HepG2 (cell line): ENCODE data around the gene MBL2. TPM values are rescaled to one million over a fixed set of nuclear protein-coding genes. Genes with fewer than 3 reads are reported as not detected.

ENCODE experiments used
- CBFB ChIP-seq: sonication (generic); formaldehyde crosslinking; IDR thresholded peaks from 2 replicates; pipeline ENCODE4 v1.4.0; 2020; ENCODE audit warnings: missing genetic modification reagents
- KLF16 ChIP-seq, 2 experiments: sonication (generic) in 1 of 2; formaldehyde crosslinking in 1 of 2; IDR thresholded peaks; 2 replicates each; pipeline versions ENCODE4 v1.6.1 to v1.8.0; 2016 to 2023; ENCODE audit warnings: missing genetic modification reagents in 2 of 2, missing compliant biosample characterization in 1 of 2
- NR1H2 ChIP-seq: sonication (generic); formaldehyde crosslinking; IDR thresholded peaks from 2 replicates; pipeline ENCODE4 v1.8.1; 2022; ENCODE audit warnings: low read depth, missing genetic modification reagents, borderline replicate concordance
- SUZ12 ChIP-seq: fragments of 150-350 bp; IDR thresholded peaks from 2 replicates; pipeline ENCODE4 v1.6.1; 2014; ENCODE audit warnings: low read depth, low read length
- ZBTB38 ChIP-seq: sonication (generic); formaldehyde crosslinking; IDR thresholded peaks from 2 replicates; pipeline ENCODE4 v1.5.1; 2020; ENCODE audit warnings: mild to moderate bottlenecking, missing genetic modification reagents
- ZFP62 ChIP-seq: sonication (generic); formaldehyde crosslinking; IDR thresholded peaks from 2 replicates; pipeline ENCODE4 v1.4.0; 2020; ENCODE audit warnings: missing genetic modification reagents
- ZNF224 ChIP-seq: sonication (generic); formaldehyde crosslinking; IDR thresholded peaks from 2 replicates; pipeline ENCODE4 v1.5.0; 2020; ENCODE audit warnings: mild to moderate bottlenecking, missing genetic modification reagents
- ZNF34 ChIP-seq: sonication (generic); formaldehyde crosslinking; IDR thresholded peaks from 2 replicates; pipeline ENCODE4 v1.4.0; 2020; ENCODE audit warnings: mild to moderate bottlenecking, missing genetic modification reagents, borderline replicate concordance
- ZNF557 ChIP-seq: sonication (generic); formaldehyde crosslinking; IDR thresholded peaks from 2 replicates; pipeline ENCODE4 v1.4.0; 2020; ENCODE audit warnings: missing genetic modification reagents
- ZNF883 ChIP-seq: sonication (generic); formaldehyde crosslinking; IDR thresholded peaks from 2 replicates; pipeline ENCODE4 v1.5.1; 2020; ENCODE audit warnings: mild to moderate bottlenecking, missing genetic modification reagents; ENCODE audit errors: not compliant biosample characterization
- polyA plus RNA-seq, 8 experiments: library from polyadenylated mRNA; depleted of rRNA in 3 of 8; stranded (reverse) in 7 of 8; unstranded in 1 of 8; fragments of >200 nt; fragmentation: Illumina TruSeq in 4 of 8; extraction: Trizol in 4 of 8; gene quantifications; 2 replicates each; pipeline versions ENCODE4 v1.2.1 to v1.2.3, GENCODE V29; 2011 to 2016; ENCODE audit warnings: low read depth in 4 of 8, missing spikeins in 1 of 8, mixed read lengths in 1 of 8; ENCODE audit not compliant: insufficient read depth in 1 of 8
- total RNA-seq, 5 experiments: library from RNA; depleted of rRNA; stranded (reverse); fragments of >200 nt; fragmentation: Illumina TruSeq; extraction: Trizol; gene quantifications; 2 replicates each; pipeline ENCODE4 v1.2.3, GENCODE V29; 2016; ENCODE audit warnings: low read depth in 1 of 5
- TF ChIP-seq, protein P1 (sequence below): sonication (generic); formaldehyde crosslinking; IDR thresholded peaks from 2 replicates; pipeline ENCODE4 v1.5.1; 2020; ENCODE audit warnings: mild to moderate bottlenecking, missing genetic modification reagents, moderate library complexity
- TF ChIP-seq, protein P2 (sequence below): IDR thresholded peaks from 2 replicates; pipeline ENCODE4 v1.6.1; 2016; ENCODE audit warnings: missing compliant biosample characterization, missing genetic modification reagents, borderline replicate concordance
- TF ChIP-seq, protein P3 (sequence below): sonication (generic); formaldehyde crosslinking; IDR thresholded peaks from 2 replicates; pipeline ENCODE4 v1.4.0; 2020; ENCODE audit warnings: missing genetic modification reagents, borderline replicate concordance
- TF ChIP-seq, protein P4 (sequence below): sonication (generic); formaldehyde crosslinking; IDR thresholded peaks from 2 replicates; pipeline ENCODE4 v1.5.1; 2020; ENCODE audit warnings: missing genetic modification reagents, mild to moderate bottlenecking, borderline replicate concordance
- TF ChIP-seq, protein P5 (sequence below): sonication (generic); formaldehyde crosslinking; IDR thresholded peaks from 2 replicates; pipeline ENCODE4 v1.4.0; 2020; ENCODE audit warnings: mild to moderate bottlenecking, missing genetic modification reagents
- TF ChIP-seq, protein P6 (sequence below): IDR thresholded peaks from 2 replicates; pipeline ENCODE4 v1.6.1; 2016; ENCODE audit warnings: mild to moderate bottlenecking, missing biosample characterization, missing genetic modification reagents
- TF ChIP-seq, protein P7 (sequence below): sonication (generic); formaldehyde crosslinking; IDR thresholded peaks from 2 replicates; pipeline ENCODE4 v1.5.0; 2020; ENCODE audit warnings: missing genetic modification reagents, mild to moderate bottlenecking, borderline replicate concordance

MBL2 gene
- total and polyA plus RNA-seq, 2 of the 13 experiments (the other 11 are each of a cell fraction or from before 2014, with no cell fraction given) = 9.6 to 16.2 TPM

DNA sequence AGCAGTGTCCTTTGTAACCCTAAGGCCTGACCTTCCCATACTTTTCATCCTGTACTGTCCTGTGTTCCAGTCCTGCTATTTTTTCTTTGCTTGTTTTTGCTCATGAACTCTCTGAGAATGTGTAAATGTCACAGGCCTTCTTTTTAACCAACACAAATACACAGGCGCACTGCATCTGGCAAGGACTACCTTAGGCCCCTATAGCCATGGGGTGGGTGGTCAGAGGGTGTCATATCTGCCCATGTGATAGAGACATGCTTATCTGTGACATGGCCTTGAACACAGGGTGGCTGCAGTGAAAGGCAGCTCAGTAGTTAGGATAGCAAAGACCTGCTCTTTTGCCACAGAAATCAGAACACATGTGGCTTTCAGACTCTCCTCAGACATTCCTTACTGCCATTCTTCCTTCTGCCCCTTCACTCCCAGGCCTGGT is 3.9 kb upstream of the MBL2 start (continued):
- TF ChIP-seq, protein P1, sequence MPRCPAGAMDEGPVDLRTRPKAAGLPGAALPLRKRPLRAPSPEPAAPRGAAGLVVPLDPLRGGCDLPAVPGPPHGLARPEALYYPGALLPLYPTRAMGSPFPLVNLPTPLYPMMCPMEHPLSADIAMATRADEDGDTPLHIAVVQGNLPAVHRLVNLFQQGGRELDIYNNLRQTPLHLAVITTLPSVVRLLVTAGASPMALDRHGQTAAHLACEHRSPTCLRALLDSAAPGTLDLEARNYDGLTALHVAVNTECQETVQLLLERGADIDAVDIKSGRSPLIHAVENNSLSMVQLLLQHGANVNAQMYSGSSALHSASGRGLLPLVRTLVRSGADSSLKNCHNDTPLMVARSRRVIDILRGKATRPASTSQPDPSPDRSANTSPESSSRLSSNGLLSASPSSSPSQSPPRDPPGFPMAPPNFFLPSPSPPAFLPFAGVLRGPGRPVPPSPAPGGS (CRISPR knock-in tag) = peak; percentile 64; the same call in 1 of the 2 replicates
- TF ChIP-seq ZNF224 (CRISPR knock-in tag) (no peak), ZNF34 (CRISPR knock-in tag) (no peak), ZNF557 (CRISPR knock-in tag) (no peak), KLF16 (CRISPR knock-in tag; IDR thresholded peaks at IDR 0.05) (peak in 1 of 2 experiments; percentile 73; a peak in 1 of 4 replicates), CBFB (CRISPR knock-in tag) (0 out of 2 replicates have a peak, but pooled peaks have one; percentile 56), NR1H2 (CRISPR knock-in tag) (no peak), SUZ12 (no peak), ZBTB38 (CRISPR knock-in tag) (0 out of 2 replicates have a peak, but pooled peaks have one; percentile 22), ZFP62 (CRISPR knock-in tag) (no peak), ZNF883 (peak; percentile 26)
- TF ChIP-seq, protein P2, sequence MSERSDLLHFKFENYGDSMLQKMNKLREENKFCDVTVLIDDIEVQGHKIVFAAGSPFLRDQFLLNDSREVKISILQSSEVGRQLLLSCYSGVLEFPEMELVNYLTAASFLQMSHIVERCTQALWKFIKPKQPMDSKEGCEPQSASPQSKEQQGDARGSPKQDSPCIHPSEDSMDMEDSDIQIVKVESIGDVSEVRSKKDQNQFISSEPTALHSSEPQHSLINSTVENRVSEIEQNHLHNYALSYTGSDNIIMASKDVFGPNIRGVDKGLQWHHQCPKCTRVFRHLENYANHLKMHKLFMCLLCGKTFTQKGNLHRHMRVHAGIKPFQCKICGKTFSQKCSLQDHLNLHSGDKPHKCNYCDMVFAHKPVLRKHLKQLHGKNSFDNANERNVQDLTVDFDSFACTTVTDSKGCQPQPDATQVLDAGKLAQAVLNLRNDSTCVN (CRISPR knock-in tag) = peak; percentile 71; the same call in 1 of the 2 replicates
- TF ChIP-seq, protein P3, sequence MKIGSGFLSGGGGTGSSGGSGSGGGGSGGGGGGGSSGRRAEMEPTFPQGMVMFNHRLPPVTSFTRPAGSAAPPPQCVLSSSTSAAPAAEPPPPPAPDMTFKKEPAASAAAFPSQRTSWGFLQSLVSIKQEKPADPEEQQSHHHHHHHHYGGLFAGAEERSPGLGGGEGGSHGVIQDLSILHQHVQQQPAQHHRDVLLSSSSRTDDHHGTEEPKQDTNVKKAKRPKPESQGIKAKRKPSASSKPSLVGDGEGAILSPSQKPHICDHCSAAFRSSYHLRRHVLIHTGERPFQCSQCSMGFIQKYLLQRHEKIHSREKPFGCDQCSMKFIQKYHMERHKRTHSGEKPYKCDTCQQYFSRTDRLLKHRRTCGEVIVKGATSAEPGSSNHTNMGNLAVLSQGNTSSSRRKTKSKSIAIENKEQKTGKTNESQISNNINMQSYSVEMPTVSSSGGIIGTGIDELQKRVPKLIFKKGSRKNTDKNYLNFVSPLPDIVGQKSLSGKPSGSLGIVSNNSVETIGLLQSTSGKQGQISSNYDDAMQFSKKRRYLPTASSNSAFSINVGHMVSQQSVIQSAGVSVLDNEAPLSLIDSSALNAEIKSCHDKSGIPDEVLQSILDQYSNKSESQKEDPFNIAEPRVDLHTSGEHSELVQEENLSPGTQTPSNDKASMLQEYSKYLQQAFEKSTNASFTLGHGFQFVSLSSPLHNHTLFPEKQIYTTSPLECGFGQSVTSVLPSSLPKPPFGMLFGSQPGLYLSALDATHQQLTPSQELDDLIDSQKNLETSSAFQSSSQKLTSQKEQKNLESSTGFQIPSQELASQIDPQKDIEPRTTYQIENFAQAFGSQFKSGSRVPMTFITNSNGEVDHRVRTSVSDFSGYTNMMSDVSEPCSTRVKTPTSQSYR (CRISPR knock-in tag) = peak; percentile 24; the same call in 1 of the 2 replicates
- TF ChIP-seq, protein P4, sequence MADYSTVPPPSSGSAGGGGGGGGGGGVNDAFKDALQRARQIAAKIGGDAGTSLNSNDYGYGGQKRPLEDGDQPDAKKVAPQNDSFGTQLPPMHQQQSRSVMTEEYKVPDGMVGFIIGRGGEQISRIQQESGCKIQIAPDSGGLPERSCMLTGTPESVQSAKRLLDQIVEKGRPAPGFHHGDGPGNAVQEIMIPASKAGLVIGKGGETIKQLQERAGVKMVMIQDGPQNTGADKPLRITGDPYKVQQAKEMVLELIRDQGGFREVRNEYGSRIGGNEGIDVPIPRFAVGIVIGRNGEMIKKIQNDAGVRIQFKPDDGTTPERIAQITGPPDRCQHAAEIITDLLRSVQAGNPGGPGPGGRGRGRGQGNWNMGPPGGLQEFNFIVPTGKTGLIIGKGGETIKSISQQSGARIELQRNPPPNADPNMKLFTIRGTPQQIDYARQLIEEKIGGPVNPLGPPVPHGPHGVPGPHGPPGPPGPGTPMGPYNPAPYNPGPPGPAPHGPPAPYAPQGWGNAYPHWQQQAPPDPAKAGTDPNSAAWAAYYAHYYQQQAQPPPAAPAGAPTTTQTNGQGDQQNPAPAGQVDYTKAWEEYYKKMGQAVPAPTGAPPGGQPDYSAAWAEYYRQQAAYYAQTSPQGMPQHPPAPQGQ (CRISPR knock-in tag) = 0 out of 2 replicates have a peak, but pooled peaks have one; percentile 47
- TF ChIP-seq, protein P5, sequence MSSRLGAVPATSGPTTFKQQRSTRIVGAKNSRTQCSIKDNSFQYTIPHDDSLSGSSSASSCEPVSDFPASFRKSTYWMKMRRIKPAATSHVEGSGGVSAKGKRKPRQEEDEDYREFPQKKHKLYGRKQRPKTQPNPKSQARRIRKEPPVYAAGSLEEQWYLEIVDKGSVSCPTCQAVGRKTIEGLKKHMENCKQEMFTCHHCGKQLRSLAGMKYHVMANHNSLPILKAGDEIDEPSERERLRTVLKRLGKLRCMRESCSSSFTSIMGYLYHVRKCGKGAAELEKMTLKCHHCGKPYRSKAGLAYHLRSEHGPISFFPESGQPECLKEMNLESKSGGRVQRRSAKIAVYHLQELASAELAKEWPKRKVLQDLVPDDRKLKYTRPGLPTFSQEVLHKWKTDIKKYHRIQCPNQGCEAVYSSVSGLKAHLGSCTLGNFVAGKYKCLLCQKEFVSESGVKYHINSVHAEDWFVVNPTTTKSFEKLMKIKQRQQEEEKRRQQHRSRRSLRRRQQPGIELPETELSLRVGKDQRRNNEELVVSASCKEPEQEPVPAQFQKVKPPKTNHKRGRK = no peak
- TF ChIP-seq, protein P6, sequence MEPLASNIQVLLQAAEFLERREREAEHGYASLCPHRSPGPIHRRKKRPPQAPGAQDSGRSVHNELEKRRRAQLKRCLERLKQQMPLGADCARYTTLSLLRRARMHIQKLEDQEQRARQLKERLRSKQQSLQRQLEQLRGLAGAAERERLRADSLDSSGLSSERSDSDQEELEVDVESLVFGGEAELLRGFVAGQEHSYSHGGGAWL (CRISPR knock-in tag) = 0 out of 2 replicates have a peak, but pooled peaks have one; percentile 29
- TF ChIP-seq, protein P7, sequence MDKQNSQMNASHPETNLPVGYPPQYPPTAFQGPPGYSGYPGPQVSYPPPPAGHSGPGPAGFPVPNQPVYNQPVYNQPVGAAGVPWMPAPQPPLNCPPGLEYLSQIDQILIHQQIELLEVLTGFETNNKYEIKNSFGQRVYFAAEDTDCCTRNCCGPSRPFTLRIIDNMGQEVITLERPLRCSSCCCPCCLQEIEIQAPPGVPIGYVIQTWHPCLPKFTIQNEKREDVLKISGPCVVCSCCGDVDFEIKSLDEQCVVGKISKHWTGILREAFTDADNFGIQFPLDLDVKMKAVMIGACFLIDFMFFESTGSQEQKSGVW = no peak
